Measurements from ENCODE around the gene EMC8. TPM values are rescaled to one million over a fixed set of nuclear protein-coding genes. Genes with fewer than 3 reads are reported as not detected.

EMC8 gene
- polyA plus RNA-seq, 1 of the 3 experiments (the other 2 are of a cell fraction) = 45.9 TPM

- TF ChIP-seq YY1 (IDR thresholded peaks at IDR 0.05; ENCODE audit: low read depth) (no peak), MEF2A (IDR thresholded peaks at IDR 0.05; ENCODE audit: borderline replicate concordance, low read depth) (no peak), SIN3A (IDR thresholded peaks at IDR 0.05; ENCODE audit: borderline replicate concordance, low read depth, low read length) (no peak), FOSL2 (IDR thresholded peaks at IDR 0.05; ENCODE audit: borderline replicate concordance, low read depth) (no peak), IRF3 (IDR thresholded peaks at IDR 0.05; ENCODE audit: low read depth, low read length) (no peak), RAD21 (IDR thresholded peaks at IDR 0.05; ENCODE audit: low read length) (no peak)
Measured at GRCh38 chr16:85845266-85845665, 45.9 kb upstream of the EMC8 start (continued).

- 4% methylated on average over 15 of the region's 15 CpGs for WGBS (ENCODE audit: low lambda C conversion rate)
- no peak overlapping the region for H3K9ac ChIP-seq
- no peaks in the 10 kb centered on the region for H3K9me3 ChIP-seq
- no peak overlapping the region for H2AFZ ChIP-seq (ENCODE audit: low read depth)
- H3K4me2 ChIP-seq = no peak overlapping the region
- ChIA-PET POLR2A (no interaction called here), CTCF (interaction anchor here (0.6 to 1.4 kb wide), 2 partner anchors 24 to 231 kb away, joined by 3 to 4 read pairs; no protein-coding TSS in a partner anchor)
- H3K4me3 ChIP-seq (ENCODE audit: low read depth in 2 of 2, low read length in 1 of 2) = no peak overlapping the region
- no peaks in the 10 kb centered on the region for H3F3A ChIP-seq (replicated peaks; ENCODE audit: insufficient read depth)
- H3K9me2 ChIP-seq = no peaks in the 10 kb centered on the region
- DNase-seq = no peak
- TF ChIP-seq MEF2A (IDR thresholded peaks at IDR 0.05; ENCODE audit: borderline replicate concordance, low read depth) (no peak), TCF12 (IDR thresholded peaks at IDR 0.05) (no peak), CTCF (IDR thresholded peaks at IDR 0.05) (no peak), FOXM1 (IDR thresholded peaks at IDR 0.05; ENCODE audit: low read depth) (no peak), ELF1 (IDR thresholded peaks at IDR 0.05) (no peak), SMC3 (IDR thresholded peaks at IDR 0.05; ENCODE audit: low read depth, low read length) (no peak), RAD21 (IDR thresholded peaks at IDR 0.05; ENCODE audit: low read length) (no peak), USF1 (IDR thresholded peaks at IDR 0.05; ENCODE audit: borderline replicate concordance, low read depth) (no peak), NRF1 (IDR thresholded peaks at IDR 0.05; ENCODE audit: low read depth, low read length) (no peak), TAF1 (IDR thresholded peaks at IDR 0.05; ENCODE audit: borderline replicate concordance, low read depth, low read length) (no peak), EZH2phosphoT487 (IDR thresholded peaks at IDR 0.05; ENCODE audit: borderline replicate concordance, low read depth) (no peak), EP300 (IDR thresholded peaks at IDR 0.05; ENCODE audit: borderline replicate concordance in 1 of 2, low read depth in 1 of 2, low read length in 1 of 2) (no peak)
- H3K27me3 ChIP-seq (ENCODE audit: insufficient read depth) = peaks cover 90% of the 10 kb centered on the region
- no peak overlapping the region for H3K27ac ChIP-seq (ENCODE audit: low read depth in 2 of 2, low read length in 1 of 2)
- H4K20me1 ChIP-seq (ENCODE audit: insufficient read depth) = no peaks in the 10 kb centered on the region
- H3K79me2 ChIP-seq (ENCODE audit: insufficient read depth) = no peaks in the 10 kb centered on the region
- H3K36me3 ChIP-seq (replicated peaks in 1 of 2; ENCODE audit: control insufficient read depth in 1 of 2, insufficient read depth in 2 of 2, low read length in 1 of 2) = no peaks in the 10 kb centered on the region
- no peaks in the 10 kb centered on the region for H3K4me1 ChIP-seq (ENCODE audit: control insufficient read depth in 1 of 2, insufficient read depth in 2 of 2, low read depth in 1 of 2, low read length in 1 of 2)
Measured at GRCh38 chr16:85844786-85845185, 45.4 kb upstream of the EMC8 start.
